Stimulated activated CD8-positive, alpha-beta memory T cell treated with anti-CD3 and anti-CD28 coated beads, Interleukin-15, amount 100 ng/mL, for 1 hour (primary cell): ENCODE results near the gene LSM7.

Experiments
- DNase-seq: peaks from one replicate; pipeline ENCODE4 v3.0.0-alpha.2; 2020; ENCODE audit warnings: low read depth

LSM7 gene

DNA sequence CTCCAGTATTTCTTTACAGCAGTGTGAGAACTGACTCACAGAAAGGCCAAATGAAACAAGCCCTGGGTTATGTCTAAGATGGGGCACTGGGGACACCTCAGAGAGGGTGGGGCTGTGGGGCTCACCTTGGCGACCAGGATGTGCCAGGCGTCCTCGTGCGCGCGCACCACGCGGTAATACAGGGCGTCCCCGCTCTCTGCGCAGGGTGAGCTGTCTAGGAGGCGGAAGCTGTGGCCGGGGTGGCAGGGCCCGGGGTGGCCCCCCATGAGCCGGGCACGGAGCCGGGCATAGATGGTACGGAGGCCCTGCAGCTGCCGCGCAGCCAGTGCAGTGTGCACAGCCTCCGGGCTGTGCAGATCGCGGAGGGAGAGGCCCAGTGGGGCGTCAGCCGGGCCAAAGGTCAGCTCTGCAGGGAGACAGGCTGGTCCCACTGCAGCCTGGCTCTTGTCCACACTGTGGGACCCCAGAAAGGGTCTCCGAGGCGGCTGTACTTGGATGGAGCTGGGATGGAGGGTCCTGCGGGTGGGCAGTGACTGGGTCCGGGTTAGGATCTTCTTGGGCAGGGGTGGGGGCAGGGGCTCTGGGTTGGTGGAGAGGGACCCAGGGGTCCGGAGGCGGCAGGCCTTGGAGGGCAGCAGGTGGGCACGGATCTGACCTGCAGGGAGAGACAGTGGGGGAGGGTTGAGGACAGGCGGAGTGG, 49.8 kb downstream of the LSM7 start:
- DNase-seq: no peak

DNA sequence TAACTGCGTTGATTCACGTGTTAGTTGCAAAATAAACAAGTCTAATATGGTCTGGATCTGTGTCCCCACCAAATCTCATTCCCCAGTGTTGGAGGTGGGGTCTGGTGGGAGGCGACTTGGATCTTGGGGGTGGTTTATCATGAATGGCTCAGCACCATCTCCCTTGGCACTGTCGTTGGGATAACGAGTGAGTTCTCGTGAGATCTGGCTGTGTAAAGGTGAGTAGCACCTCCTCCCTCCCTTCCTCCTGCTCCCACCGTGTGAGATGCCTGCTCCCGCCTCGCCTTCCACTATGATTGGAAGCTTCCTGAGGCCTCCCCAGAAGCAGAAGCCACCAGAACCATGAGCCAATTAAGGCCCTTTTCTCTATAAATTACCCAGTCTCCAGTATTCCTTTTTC, 51.2 kb downstream of the LSM7 start:
- DNase-seq: no peak

DNA sequence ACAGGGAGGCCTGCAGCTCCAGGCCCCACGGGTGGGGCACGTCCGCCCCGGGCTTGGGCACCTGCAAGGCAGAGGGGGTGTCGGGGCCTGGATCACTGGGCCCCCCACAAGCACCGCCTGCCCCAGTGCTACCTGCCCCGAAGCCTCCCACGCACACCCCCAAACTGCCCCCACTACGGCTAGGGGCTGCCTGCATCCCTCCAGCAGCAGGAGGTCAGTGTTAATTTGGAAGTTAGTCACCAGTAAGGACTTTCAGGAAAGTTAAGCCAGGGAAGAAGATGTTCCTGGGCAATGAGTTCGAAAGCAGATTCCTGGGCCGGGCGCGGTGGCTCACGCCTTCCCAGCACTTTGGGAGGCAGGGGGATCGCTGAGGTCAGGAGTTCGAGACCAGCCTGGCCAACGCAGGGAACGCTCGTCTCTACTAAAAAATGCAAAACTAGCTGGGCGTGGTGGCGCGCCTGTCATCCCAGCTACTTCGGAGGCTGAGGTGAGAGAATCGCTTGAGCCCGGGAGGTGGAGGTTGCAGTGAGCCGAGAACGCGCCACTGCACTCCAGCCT, 51.9 kb downstream of the LSM7 start:
- DNase-seq: no peak

DNA sequence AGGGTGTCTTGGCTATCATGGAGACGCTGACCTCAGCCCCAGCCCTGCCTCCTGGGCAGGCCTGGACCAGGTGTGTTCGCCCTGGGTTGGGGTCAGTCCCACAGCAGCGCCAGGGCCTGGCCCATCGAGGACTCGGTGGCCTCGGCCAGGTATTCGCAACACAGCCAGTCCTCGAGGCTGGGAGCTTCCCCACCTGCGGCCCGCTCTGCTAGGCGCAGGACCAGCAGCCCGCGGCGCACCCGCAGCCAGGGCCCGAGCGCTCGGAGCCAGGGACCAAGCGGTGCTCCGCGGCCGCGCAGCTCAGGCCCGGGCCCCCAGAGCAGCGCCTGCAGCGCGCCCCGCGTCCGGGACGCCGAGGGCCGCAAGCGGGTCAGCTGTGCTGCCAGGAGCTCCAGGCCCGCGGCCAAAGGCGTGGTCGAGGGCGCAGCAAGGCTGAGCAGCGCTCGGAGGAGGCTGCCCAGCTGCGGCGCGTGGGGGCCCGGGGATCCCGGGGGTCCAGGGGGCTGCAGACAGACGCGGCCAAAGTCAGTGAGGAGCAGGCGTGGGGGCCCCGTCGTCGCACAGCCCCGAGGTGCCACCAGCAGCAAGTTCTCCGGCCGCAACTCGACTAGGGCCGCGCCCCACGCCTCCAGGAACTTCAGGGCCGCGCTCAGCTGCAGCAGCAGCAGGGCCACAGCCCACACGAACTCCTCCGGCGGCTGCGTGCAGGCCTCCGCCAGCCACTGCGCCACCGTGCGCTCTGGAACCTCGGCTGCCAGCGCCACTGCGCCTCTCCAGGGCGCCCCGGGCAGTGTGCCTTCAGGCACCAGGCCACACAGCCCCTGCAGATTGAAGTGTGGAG, 52.6 kb downstream of the LSM7 start:
- no peak for DNase-seq

DNA sequence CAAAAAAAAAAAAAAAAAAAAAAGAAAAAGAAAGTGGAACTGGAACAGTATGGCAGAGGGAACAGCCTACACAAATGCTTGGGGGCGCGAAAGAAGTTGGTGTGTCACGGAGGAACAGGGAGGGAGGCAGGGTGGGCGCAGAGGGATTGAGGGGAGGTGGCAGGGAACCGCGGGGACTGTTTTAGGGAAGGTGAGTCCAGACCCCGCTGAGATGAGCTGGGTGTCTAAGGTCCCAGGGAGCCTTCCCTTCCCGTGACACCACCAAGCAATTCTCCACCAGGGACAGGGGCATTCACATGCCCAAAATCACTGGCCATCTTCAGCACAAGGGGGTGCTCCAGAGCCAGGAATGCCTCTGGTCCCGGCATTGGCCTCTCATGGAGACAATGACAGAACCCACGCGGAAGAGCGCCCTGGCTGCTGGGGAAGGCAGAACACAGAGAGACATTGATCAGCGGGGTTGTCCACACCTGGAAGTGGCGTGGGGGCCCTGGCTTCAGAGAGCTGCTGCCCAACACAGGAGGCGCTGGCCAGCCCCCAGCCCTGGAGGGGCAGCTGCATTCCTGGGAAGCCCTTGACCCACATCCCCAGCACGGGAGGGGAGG, 53.4 kb downstream of the LSM7 start:
- DNase-seq: no peak

DNA sequence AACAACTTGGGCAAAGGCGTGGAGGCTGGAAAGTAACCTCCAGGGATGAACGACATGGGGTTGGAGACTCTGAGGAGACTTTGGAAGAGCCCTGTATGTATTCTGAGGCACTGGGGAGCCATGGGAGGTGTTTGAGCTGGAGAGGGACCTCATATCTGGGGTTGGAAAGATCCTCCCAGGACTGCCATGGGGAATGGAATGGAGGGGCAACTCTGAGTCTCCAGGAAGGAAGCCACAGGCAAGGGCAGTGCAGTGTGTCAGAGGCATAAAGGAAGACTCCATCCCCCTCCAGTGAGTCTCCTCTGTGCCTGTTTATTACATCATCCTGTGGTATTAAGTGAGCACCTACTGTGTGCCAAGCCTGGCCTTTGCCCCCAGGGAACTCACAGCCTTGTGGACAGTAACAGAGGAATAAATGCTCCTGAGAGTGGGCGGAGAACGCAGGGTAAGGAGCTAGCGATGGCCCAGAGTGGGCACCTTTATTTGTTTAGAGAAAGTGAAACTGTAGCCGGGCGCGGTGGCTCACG, 54.1 kb downstream of the LSM7 start:
- DNase-seq: no peak

DNA sequence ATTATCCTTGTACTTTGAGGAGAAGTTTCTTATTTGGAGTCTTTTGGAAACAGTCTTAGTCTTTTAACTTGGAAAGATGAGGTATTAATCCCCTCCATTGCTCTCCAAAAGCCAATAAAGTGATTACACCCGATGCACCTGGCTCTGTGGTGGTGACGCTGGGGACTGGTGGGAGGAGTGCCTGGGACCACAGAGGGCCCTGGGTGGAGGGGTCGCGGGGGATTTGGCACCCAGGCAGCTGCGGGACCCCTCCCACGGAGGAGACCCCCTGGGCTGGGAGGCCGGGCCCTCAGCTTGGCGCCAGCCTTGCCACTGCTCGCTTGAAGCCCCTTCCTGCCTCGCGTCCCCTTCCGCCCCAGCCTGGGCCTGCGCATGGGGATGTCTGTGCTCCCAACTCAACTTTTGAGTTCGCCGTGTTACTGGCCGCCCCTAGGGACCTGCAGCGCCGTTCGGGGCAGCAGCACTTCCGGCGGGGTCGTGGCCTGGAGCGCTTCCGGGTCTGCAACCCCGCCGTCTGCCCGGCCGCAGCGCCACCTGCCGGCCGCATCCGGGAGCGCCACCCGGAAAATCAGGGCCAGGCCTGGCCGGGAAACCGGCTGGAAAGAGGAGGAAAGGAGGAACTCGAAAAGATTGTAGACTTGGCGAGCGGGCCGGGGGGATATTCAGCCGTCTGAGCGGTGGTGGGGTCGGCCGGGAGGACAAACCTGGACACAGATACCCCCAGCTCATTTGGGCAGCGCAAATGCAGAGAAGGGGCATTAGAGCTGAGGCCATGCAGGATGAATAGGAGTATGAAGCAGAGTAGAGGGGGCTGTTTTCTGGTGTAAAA, 54.8 kb downstream of the LSM7 start:
- DNase-seq: no peak
